HG03354 (cell line): ENCODE results near the gene MYOZ3.

Experiments used
- ATAC-seq: cut with Tn5 transposase; IDR thresholded peaks from one replicate; pipeline ENCODE4 v1.9.1; 2021; ENCODE audit warnings: mild to moderate bottlenecking; ENCODE audit not compliant: unreplicated experiment, poor library complexity, severe bottlenecking

Gene MYOZ3

GRCh38 chr5:150641006-150641570 lies 20.0 kb upstream of the MYOZ3 start:
- ATAC-seq, result no peak

DNA sequence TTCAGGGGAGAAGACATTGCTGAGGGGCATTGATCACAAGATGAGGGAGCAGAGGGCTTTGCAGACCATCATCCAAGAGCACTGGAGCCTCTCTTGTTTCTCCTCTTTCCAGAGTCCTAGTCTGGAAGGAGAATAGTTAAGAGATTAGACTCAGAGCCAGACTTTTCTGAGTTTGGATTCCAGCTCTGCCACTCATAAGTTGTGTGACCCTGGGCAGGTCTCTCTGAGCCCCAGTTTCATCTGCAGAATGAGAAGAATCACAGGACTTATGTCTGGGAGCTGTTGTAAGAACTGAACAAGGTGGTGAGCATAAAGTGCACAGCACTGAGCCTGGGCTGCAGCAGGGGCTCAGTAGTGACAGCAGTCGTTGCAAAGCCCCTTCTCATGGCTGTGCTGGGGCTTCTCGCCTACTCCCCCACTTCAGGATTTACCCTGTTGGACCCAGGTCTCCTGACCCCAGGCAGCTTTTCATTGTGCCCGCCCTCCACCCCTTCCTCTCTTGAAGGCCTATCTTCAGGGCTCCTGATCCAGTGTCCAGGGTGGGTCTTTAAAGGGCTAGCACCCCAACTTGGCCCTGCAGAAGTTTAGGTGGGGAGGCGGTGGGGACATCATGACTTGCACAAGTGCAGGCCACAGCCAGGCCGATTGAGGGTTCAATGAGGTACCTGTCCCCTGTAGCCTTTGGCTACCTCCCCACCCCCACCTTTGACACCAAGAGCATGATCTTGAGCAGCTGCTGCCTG lies 19.1 kb upstream of the MYOZ3 start:
- no peak for ATAC-seq

DNA sequence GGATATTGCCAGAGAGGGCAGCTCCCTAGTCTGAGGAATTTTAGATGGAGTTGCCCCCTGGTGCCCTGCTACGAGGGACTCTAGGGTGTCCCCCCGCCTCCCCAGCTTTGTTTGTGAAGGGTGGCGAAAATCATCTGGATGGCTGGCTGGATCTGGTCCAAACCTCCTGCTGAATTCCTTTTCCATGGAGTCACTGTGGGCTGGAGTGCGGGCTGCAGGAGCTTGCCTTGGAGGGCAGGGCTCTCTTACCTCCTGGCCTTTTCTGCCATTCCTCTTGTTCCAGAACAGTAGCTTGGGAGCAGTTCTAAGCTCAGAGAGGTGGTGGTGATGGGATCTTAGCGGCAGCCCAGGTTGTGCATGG lies 18.5 kb upstream of the MYOZ3 start:
- ATAC-seq, result no peak

DNA sequence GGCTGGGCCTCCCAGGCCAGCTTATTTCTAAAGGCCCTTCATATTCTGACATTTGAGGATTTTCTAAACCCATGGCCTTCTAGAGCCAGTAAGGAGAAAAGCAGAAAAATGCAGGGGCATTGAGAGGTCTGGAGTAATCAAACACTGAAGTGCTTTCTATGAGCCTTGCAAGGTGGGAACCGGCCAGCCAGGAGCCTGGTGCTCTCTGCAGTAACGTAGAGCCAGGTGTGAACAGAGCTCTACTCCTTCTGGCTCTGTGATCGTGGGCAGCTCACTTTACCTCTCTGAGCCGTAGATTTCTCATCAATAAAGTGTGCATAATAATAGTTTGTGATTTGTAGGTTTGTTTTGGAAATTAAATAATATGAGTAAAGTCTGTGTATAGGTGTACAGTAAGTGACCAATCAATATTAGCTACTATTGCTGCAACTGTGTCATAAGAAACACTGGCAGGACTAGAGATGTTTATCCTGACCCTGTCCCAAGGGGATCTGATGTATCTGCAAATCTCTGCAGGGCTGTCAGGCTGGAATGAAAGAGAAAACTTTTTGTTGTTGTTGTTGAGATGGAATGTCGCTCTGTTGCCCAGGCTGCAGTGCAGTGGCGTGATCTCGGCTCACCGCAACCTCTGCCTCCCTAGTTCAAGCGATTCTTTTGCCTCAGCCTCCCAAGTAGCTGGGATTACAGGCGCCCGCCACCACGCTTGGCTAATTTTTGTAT lies 17.9 kb upstream of the MYOZ3 start:
- ATAC-seq, result no peak

GRCh38 chr5:150644058-150644457 lies 17.0 kb upstream of the MYOZ3 start:
- no peak for ATAC-seq

DNA sequence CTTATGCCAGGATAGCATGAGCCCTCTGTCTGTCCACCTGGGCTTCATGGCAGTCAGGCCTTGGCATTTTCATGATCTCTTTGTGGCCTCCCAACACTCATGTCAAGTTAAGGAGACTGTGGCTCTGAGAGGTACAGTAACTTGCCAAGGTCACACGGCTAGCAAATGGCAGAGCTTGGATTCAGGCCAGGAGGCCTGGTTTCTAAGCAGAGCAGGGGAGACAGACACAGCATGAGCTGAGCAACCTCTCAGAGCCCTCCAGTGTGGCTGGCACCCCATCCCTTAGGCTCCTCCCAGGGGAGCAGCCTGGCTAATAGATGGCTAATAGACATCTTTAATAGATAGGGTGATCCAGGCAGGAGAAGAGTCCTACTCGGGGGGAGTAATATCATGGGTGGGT lies 16.5 kb upstream of the MYOZ3 start:
- ATAC-seq, result no peak

- ATAC-seq, result no peak
Measured at GRCh38 chr5:150645070-150645700, 15.9 kb upstream of the MYOZ3 start.

- ATAC-seq, result no peak
Measured at GRCh38 chr5:150647275-150648251, 13.5 kb upstream of the MYOZ3 start.

DNA sequence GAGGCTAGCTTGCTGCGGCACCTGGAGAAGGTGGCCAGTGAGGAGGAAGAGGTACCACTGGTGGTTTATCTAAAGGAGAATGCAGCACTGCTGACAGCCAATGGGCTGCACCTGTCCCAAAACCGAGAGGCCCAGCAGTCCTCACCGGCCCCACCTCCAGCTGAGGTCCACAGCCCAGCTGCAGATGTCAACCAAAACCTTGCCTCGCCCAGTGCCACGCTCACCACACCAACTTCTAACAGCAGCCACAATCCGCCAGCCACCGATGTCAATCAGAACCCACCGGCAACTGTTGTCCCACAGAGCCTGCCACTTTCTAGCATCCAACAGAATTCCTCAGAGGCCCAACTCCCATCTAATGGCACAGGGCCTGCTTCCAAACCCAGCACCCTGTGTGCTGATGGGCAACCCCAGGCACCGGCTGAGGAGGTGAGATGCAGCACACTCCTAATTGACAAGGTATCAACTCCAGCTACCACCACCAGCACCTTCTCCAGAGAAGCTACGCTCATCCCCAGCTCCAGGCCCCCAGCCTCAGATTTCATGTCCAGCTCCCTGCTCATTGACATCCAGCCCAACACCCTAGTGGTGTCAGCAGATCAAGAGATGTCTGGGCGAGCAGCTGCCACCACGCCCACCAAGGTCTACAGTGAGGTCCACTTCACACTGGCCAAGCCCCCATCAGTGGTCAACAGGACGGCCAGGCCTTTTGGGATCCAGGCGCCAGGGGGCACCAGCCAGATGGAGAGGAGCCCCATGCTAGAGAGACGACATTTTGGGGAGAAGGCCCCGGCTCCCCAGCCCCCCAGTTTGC lies 12.6 kb upstream of the MYOZ3 start:
- no peak for ATAC-seq

DNA sequence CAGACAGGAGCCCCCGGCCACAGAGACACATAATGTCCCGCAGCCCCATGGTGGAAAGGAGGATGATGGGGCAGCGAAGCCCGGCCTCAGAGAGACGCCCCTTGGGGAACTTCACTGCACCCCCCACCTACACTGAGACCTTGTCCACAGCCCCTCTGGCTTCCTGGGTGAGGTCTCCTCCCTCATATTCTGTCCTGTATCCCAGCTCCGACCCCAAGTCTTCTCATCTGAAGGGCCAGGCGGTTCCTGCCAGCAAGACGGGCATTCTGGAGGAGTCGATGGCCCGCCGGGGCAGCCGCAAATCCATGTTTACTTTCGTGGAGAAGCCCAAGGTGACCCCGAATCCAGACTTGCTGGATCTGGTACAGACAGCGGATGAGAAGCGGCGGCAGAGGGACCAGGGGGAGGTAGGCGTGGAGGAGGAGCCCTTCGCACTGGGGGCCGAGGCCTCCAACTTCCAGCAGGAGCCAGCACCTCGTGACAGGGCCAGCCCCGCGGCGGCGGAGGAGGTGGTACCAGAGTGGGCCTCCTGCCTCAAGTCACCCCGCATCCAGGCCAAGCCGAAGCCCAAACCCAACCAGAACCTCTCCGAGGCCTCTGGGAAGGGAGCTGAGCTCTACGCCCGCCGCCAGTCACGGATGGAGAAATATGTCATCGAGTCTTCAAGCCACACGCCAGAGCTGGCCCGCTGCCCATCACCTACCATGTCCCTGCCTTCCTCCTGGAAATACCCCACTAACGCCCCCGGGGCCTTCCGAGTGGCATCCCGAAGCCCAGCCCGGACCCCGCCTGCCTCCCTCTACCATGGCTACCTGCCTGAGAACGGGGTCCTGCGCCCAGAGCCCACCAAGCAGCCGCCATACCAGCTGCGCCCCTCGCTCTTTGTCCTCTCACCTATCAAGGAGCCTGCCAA lies 11.7 kb upstream of the MYOZ3 start:
- no peak for ATAC-seq

- no peak for ATAC-seq
Measured at GRCh38 chr5:150650021-150651006, 10.7 kb upstream of the MYOZ3 start.

GRCh38 chr5:150651382-150651781 lies 9.7 kb upstream of the MYOZ3 start:
- no peak for ATAC-seq

GRCh38 chr5:150651924-150652671 lies 9.0 kb upstream of the MYOZ3 start:
- ATAC-seq, result no peak

GRCh38 chr5:150653145-150653761 lies 7.8 kb upstream of the MYOZ3 start:
- ATAC-seq, result no peak

DNA sequence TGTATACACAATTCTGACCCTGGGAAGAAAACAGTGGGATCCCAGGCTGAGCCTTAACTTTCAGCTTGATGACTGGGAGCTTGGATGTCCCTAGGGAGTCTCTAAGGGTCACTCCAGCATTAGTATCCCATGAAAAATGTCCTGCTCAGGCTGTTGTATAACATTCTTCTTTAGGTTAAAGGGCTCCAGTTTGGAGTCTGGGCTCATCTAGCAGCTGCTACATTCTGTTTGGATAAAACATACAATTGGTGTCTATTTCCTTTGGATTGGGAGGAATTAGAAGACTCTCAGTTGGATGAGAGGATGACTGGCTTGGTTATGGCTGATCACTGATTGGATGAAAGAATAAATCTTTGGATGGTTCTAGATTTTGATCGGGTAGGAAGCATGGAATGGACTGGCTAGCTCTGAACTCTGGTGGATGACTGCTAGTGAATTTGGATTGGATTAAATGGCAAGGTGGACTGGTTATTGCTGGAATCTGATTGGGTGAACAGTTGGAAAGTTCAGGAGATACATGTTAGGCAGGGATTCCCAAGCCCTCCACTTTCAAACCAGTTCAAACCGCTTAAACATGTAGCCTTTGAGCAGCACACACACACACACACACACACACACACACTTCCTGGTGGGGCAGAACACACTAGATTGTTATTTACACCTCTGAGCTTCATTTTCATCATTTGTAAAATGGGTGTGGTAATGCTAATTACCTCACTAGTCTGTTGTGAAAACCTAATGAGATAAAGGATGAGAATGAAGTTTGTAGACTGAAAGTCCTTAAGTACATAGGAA lies 7.1 kb upstream of the MYOZ3 start:
- ATAC-seq, result no peak
